Forelimb muscle (tissue), 1 donor: ENCODE data around the gene CCM2L. TPM values are rescaled to one million over a fixed set of nuclear protein-coding genes. Genes with fewer than 3 reads are reported as not detected.

Source experiments
- DNase-seq: peaks from one replicate; pipeline ENCODE4 v3.0.0-alpha.2; 2013; ENCODE audit warnings: low read depth
- polyA plus RNA-seq: library from polyadenylated mRNA; unstranded; fragments of 120-200 nt; gene quantifications from one replicate; pipeline ENCODE4 v1.2.1, GENCODE V29; 2013; ENCODE audit not compliant: insufficient read length

CCM2L gene
- polyA plus RNA-seq, 1 donor: 5.4 TPM

- no peak for DNase-seq
These were observed 46.7 kb downstream of the CCM2L start for GRCh38 chr20:32056708-32057483.

- DNase-seq: no peak
These were observed 47.5 kb downstream of the CCM2L start for GRCh38 chr20:32057656-32058184.

- DNase-seq: no peak
These were observed 49.0 kb downstream of the CCM2L start for GRCh38 chr20:32059189-32059588.

GRCh38 chr20:32062776-32063170 is 52.5 kb downstream of the CCM2L start:
- DNase-seq: no peak

GRCh38 chr20:32063695-32064094 is 53.5 kb downstream of the CCM2L start:
- no peak for DNase-seq

- no peak for DNase-seq
These were observed 54.4 kb downstream of the CCM2L start for GRCh38 chr20:32064667-32065066.

- no peak for DNase-seq
These were observed 57.1 kb downstream of the CCM2L start for GRCh38 chr20:32067234-32067821.

GRCh38 chr20:32068174-32068573 is 57.9 kb downstream of the CCM2L start:
- DNase-seq: no peak

- DNase-seq: no peak
These were observed 59.5 kb downstream of the CCM2L start for GRCh38 chr20:32069711-32070110.

GRCh38 chr20:32070282-32070681 is 60.0 kb downstream of the CCM2L start:
- DNase-seq: no peak

GRCh38 chr20:32070690-32071213 is 60.5 kb downstream of the CCM2L start:
- no peak for DNase-seq

- no peak for DNase-seq
These were observed 61.3 kb downstream of the CCM2L start for GRCh38 chr20:32071395-32072167.

- DNase-seq: no peak
These were observed 62.0 kb downstream of the CCM2L start for GRCh38 chr20:32072168-32072750.

GRCh38 chr20:32075534-32075933 is 65.3 kb downstream of the CCM2L start:
- no peak for DNase-seq

- DNase-seq: no peak
These were observed 67.0 kb downstream of the CCM2L start for GRCh38 chr20:32077190-32077589.

GRCh38 chr20:32078322-32078721 is 68.1 kb downstream of the CCM2L start:
- DNase-seq: no peak

GRCh38 chr20:32078791-32079190 is 68.6 kb downstream of the CCM2L start:
- DNase-seq: no peak

GRCh38 chr20:32079655-32080109 is 69.4 kb downstream of the CCM2L start:
- DNase-seq: no peak

GRCh38 chr20:32080783-32081182 is 70.5 kb downstream of the CCM2L start:
- DNase-seq: no peak
